Right lobe of liver (tissue), 6 donors: ENCODE measurements around the gene FADS2. TPM values are rescaled to one million over a fixed set of nuclear protein-coding genes. Genes with fewer than 3 reads are reported as not detected.
A peak's percentile ranks its signal among the peaks of the same experiment; 100 is the strongest.

Experiments
- ATAC-seq, 4 donors: fragments of 200-7000 bp; cut with Tn5 transposase; one replicate each; pipeline ENCODE4 v1.9.1; 2020; ENCODE audit warnings: mild to moderate bottlenecking in 4 of 4, moderate library complexity in 4 of 4
- DNase-seq, 3 donors: peaks; one replicate each; pipeline ENCODE4 v3.0.0-alpha.2; 2020
- H3K27ac ChIP-seq, 3 donors: fragments of 200-600 bp; one replicate each; pipeline ENCODE4 v1.8.0; 2022
- H3K27me3 ChIP-seq, 2 donors: fragments of 200-600 bp; one replicate each; pipeline ENCODE4 v1.8.0; 2022
- H3K36me3 ChIP-seq, 4 donors: fragments of 200-600 bp; sonication (generic) in 1 of 4; one replicate each; pipeline versions ENCODE4 v1.5.1 to v1.8.0; 2017 to 2022; ENCODE audit warnings: control low read depth in 1 of 4
- H3K4me1 ChIP-seq, 4 donors: fragments of 200-600 bp; sonication (generic) in 1 of 4; one replicate each; pipeline versions ENCODE4 v1.5.1 to v1.8.0; 2017 to 2022; ENCODE audit warnings: control low read depth in 1 of 4
- H3K4me3 ChIP-seq, 3 donors: fragments of 200-600 bp; one replicate each; pipeline ENCODE4 v1.8.0; 2022
- H3K9me3 ChIP-seq, 4 donors: fragments of 200-600 bp; sonication (generic) in 1 of 4; one replicate each; pipeline versions ENCODE4 v1.5.1 to v1.8.0; 2017 to 2022; ENCODE audit warnings: control low read depth in 1 of 4
- POLR2A ChIP-seq: fragments of 450-650 bp; IDR thresholded peaks from one replicate; pipeline ENCODE4 v1.6.1; 2017; ENCODE audit warnings: antibody characterized with exemption, mild to moderate bottlenecking
- WGBS: methylation state at CpG from one replicate; pipeline ENCODE4 v1.1.6; 2018; ENCODE audit warnings: low coverage, low lambda C conversion rate; ENCODE audit not compliant: insufficient coverage; ENCODE audit errors: missing lambda C conversion rate; 5-methylcytosine and 5-hydroxymethylcytosine counted together
- intact Hi-C, 2 donors: fragments of 100-400 bp; cut with DNase I; formaldehyde crosslinking; loops; one replicate each; pipeline versions ENCODE4 v1.11.2 to v1.14.1; 2022
- total RNA-seq, 6 experiments: library from RNA; depleted of rRNA in 2 of 6; stranded (reverse); fragments of >200 nt in 2 of 6; fragmentation: NEBNext Ultra II Directional in 3 of 6; extraction: Animal tissue kit (Norgen Biotek cat#: 25700) in 3 of 6; gene quantifications; one replicate each; pipeline versions ENCODE4 v1.1.0 to v1.2.4, GENCODE V29; 2016 to 2023
- TF ChIP-seq, protein P1 (sequence below), 4 donors: fragments of 200-600 bp in 3 of 4; fragments of 450-650 bp in 1 of 4; IDR thresholded peaks; one replicate each; pipeline versions ENCODE4 v1.5.1 to v1.8.0; 2016 to 2022; ENCODE audit warnings: antibody characterized with exemption in 4 of 4, mild to moderate bottlenecking in 2 of 4
- donor health status: DM: no; HTN: yes; CAD: no.
- donor health status: DM: no; HTN: no; CAD: no.
- donor health status: DM: no; HTN: no; CAD: no.
- donor health status: DM: no; HTN: yes; CAD: no.
- donor health status: DM: no; HTN: yes; CAD: no.

Gene FADS2
- total RNA-seq, 6 experiments from 2014 or later: 4.2 to 166 (median 110) TPM

GRCh38 chr11:61815790-61816735 lies 12.0 kb upstream of the FADS2 start:
- Histone ChIP-seq H3K9me3 (no peaks in the 10 kb centered on the region), H3K4me3 (peak overlapping the region; percentile 45 to 68 (median 64)), H3K27ac (peak overlapping the region; percentile 95 to 99 (median 96)), H3K27me3 (no peaks in the 10 kb centered on the region), H3K4me1 (peaks cover 0 to 12% (median 3%) of the 10 kb centered on the region in 4 donors), H3K36me3 (peaks cover 0 to 10% (median 3%) of the 10 kb centered on the region in 4 donors)
- DNase-seq (peak; percentile 68 to 79 (median 74)), ATAC-seq (peak; percentile 14 to 32 (median 28))
- WGBS: 0% methylated on average over 20 of the region's 69 CpGs
- TF ChIP-seq, protein P1, sequence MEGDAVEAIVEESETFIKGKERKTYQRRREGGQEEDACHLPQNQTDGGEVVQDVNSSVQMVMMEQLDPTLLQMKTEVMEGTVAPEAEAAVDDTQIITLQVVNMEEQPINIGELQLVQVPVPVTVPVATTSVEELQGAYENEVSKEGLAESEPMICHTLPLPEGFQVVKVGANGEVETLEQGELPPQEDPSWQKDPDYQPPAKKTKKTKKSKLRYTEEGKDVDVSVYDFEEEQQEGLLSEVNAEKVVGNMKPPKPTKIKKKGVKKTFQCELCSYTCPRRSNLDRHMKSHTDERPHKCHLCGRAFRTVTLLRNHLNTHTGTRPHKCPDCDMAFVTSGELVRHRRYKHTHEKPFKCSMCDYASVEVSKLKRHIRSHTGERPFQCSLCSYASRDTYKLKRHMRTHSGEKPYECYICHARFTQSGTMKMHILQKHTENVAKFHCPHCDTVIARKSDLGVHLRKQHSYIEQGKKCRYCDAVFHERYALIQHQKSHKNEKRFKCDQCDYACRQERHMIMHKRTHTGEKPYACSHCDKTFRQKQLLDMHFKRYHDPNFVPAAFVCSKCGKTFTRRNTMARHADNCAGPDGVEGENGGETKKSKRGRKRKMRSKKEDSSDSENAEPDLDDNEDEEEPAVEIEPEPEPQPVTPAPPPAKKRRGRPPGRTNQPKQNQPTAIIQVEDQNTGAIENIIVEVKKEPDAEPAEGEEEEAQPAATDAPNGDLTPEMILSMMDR (IDR thresholded peaks at IDR 0.05): no peak
- TF ChIP-seq POLR2A: no peak
- intact Hi-C loops: no loop called here

GRCh38 chr11:61816736-61817455 lies 11.2 kb upstream of the FADS2 start, which contains the start of gene FADS1:
Gene FADS1 (minus strand): TSS chr11:61817003. CDS start chr11:61816929, 74 bp downstream.
- ATAC-seq (peak; percentile 37 to 63 (median 40)), DNase-seq (peak; percentile 81 to 92 (median 87))
- H3K4me3 ChIP-seq: peak within 1 kb of the TSS; percentile 45 to 68 (median 64)
- peaks cover 0 to 15% (median 4%) of the 10 kb centered on the region in 4 donors for H3K4me1 ChIP-seq
- H3K27me3 ChIP-seq: no peaks in the 10 kb centered on the region
- H3K27ac ChIP-seq: peak within 1 kb of the TSS; percentile 95 to 99 (median 96)
- WGBS: 0% methylated on average over 4 of the region's 73 CpGs
- H3K36me3 ChIP-seq: peaks cover 0 to 8% (median 3%) of the 10 kb centered on the region in 4 donors
- no peaks in the 10 kb centered on the region for H3K9me3 ChIP-seq
- intact Hi-C loops: no loop called here
- peak; percentile 72 for TF ChIP-seq POLR2A
- TF ChIP-seq, protein P1 (IDR thresholded peaks at IDR 0.05): peak; percentile 40 to 51 (median 50)

DNA sequence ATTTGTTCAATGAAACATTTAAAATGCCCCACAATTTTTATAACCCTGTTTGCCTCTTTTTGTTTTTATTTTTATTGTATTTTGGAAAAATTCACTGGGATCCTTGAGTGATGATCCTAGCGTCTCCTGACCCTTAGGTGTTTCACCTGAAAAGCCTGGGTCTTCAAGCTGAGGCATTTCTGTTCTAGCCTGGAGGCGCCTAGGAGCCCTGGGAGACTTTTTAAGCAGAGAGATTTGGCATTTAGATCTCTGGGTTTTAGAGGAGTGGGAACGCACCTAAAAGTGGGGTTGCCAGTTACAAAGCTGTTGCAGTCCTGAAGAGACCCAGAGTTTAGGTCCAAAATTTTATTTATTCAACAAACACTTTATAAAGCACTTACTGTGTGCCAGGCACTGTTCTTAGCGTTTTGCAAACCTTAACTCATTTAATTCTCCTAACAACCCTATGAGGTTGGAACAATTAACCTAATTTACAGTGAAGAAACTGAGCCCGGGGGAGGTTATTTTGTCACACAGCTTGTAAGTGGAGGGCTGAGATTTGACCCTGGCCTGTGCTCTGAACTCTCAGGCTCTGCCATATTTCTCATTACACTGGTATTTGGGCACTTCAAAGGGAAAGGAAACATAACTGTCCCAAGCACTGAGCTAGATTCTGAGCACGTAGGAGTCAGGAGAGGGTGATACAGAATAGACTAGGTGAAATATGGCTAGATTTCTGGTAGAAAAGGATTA lies 10.5 kb upstream of the FADS2 start:
- 46% methylated on average over 6 of the region's 6 CpGs for WGBS
- H3K36me3 ChIP-seq: peaks cover 0 to under 1% (median 0%) of the 10 kb centered on the region in 4 donors
- peaks cover 0 to 15% (median 4%) of the 10 kb centered on the region in 4 donors for H3K4me1 ChIP-seq
- TF ChIP-seq, protein P1 (IDR thresholded peaks at IDR 0.05): no peak
- TF ChIP-seq POLR2A: no peak
- H3K4me3 ChIP-seq: peak overlapping the region in 2 of 3 donors; percentile 45 to 64
- peak overlapping the region in 2 of 3 donors; percentile 95 to 96 for H3K27ac ChIP-seq
- intact Hi-C loops: no loop called here
- ATAC-seq (no peak), DNase-seq (no peak)
- H3K9me3 ChIP-seq: no peaks in the 10 kb centered on the region
- no peaks in the 10 kb centered on the region for H3K27me3 ChIP-seq

GRCh38 chr11:61820174-61820573 lies 7.9 kb upstream of the FADS2 start:
- WGBS: 19% methylated on average over 2 of the region's 2 CpGs
- no peak for DNase-seq
- intact Hi-C loops: no loop called here
- H3K27me3 ChIP-seq: no peaks in the 10 kb centered on the region
- H3K9me3 ChIP-seq: no peaks in the 10 kb centered on the region
- TF ChIP-seq, protein P1 (IDR thresholded peaks at IDR 0.05): no peak
- no peak for TF ChIP-seq POLR2A
- peaks cover 0 to 15% (median 4%) of the 10 kb centered on the region in 4 donors for H3K4me1 ChIP-seq
- ATAC-seq: peak in 1 of 4 donors; percentile 24
- peak overlapping the region in 1 of 3 donors; percentile 63 for H3K27ac ChIP-seq
- H3K4me3 ChIP-seq: no peak overlapping the region
- no peaks in the 10 kb centered on the region for H3K36me3 ChIP-seq
